Tibial nerve (tissue), 4 donors: ENCODE results near the gene PRSS38. TPM values are rescaled to one million over a fixed set of nuclear protein-coding genes. Genes with fewer than 3 reads are reported as not detected.
A peak's percentile ranks its signal among the peaks of the same experiment; 100 is the strongest.

Experiments
- DNase-seq, 2 donors: peaks; one replicate each; pipeline ENCODE4 v3.0.0-alpha.2; 2019; ENCODE audit warnings: low spot score in 2 of 2
- H3K27ac ChIP-seq, 4 donors: fragments of 200-600 bp; sonication (generic) in 3 of 4; one replicate each; pipeline ENCODE4 v1.5.1; 2017 to 2019; ENCODE audit warnings: mild to moderate bottlenecking in 1 of 4
- H3K27me3 ChIP-seq, 2 donors: fragments of 200-600 bp; sonication (generic) in 1 of 2; one replicate each; pipeline versions ENCODE4 v1.5.1 to v1.6.0; 2017 to 2019
- H3K36me3 ChIP-seq, 3 donors: fragments of 200-600 bp; sonication (generic); one replicate each; pipeline ENCODE4 v1.5.1; 2018 to 2019
- H3K4me1 ChIP-seq, 4 donors: fragments of 200-600 bp; sonication (generic) in 3 of 4; one replicate each; pipeline ENCODE4 v1.5.1; 2017 to 2019
- H3K4me3 ChIP-seq, 4 donors: fragments of 200-600 bp; sonication (generic) in 3 of 4; one replicate each; pipeline ENCODE4 v1.5.1; 2017 to 2019; ENCODE audit warnings: mild to moderate bottlenecking in 1 of 4, moderate library complexity in 1 of 4
- H3K9me3 ChIP-seq, 4 donors: fragments of 200-600 bp; sonication (generic) in 3 of 4; one replicate each; pipeline ENCODE4 v1.5.1; 2017 to 2019
- CTCF ChIP-seq, 5 experiments: fragments of 200-600 bp in 3 of 5; fragments of 450-650 bp in 2 of 5; sonication (generic) in 3 of 5; IDR thresholded peaks; one replicate each; pipeline ENCODE4 v1.5.1; 2016 to 2019; ENCODE audit warnings: antibody characterized with exemption in 5 of 5, mild to moderate bottlenecking in 3 of 5, moderate library complexity in 2 of 5
- EP300 ChIP-seq, 2 donors: sonication (generic); formaldehyde crosslinking; IDR thresholded peaks; one replicate each; pipeline ENCODE4 v1.6.1; 2017; ENCODE audit warnings: antibody characterized with exemption in 2 of 2, mild to moderate bottlenecking in 1 of 2
- POLR2A ChIP-seq, 2 donors: fragments of 450-650 bp; IDR thresholded peaks; one replicate each; pipeline ENCODE4 v1.6.1; 2017; ENCODE audit warnings: antibody characterized with exemption in 2 of 2, mild to moderate bottlenecking in 2 of 2, moderate library complexity in 2 of 2
- WGBS, 2 donors: methylation state at CpG; one replicate each; pipeline ENCODE4 v1.1.5; 2018; 5-methylcytosine and 5-hydroxymethylcytosine counted together
- total RNA-seq, 4 donors: library from RNA; depleted of rRNA; stranded (reverse); fragments of >200 nt; gene quantifications; one replicate each; pipeline ENCODE4 v1.1.0, GENCODE V29; 2016

Gene PRSS38
- total RNA-seq, 4 donors from 2014 or later: not detected

- no peaks in the 10 kb centered on the region for H3K36me3 ChIP-seq
- H3K9me3 ChIP-seq: no peaks in the 10 kb centered on the region
- peaks cover 2 to 11% of the 10 kb centered on the region in 2 donors for H3K27me3 ChIP-seq
- DNase-seq: peak; percentile 55 to 64
- WGBS, 2 donors: 18 to 21% methylated on average over 35 to 40 of the region's 40 CpGs
- H3K4me1 ChIP-seq: peaks cover 0 to 66% (median 21%) of the 10 kb centered on the region in 4 donors
- H3K4me3 ChIP-seq: peak overlapping the region; percentile 34 to 61 (median 52)
- H3K27ac ChIP-seq: peak overlapping the region; percentile 72 to 96 (median 91)
- no peak for TF ChIP-seq CTCF (IDR thresholded peaks at IDR 0.05)
- TF ChIP-seq POLR2A (IDR thresholded peaks at IDR 0.05): peak in 1 of 2 donors; percentile 15
- peak in 1 of 2 donors; percentile 60 for TF ChIP-seq EP300 (IDR thresholded peaks at IDR 0.05)
Observed at GRCh38 chr1:227887697-227888403, 72.4 kb downstream of the PRSS38 start.

- Histone ChIP-seq H3K9me3 (no peaks in the 10 kb centered on the region), H3K36me3 (no peaks in the 10 kb centered on the region), H3K27ac (peak overlapping the region; percentile 72 to 96 (median 91)), H3K4me1 (peaks cover 0 to 72% (median 21%) of the 10 kb centered on the region in 4 donors), H3K27me3 (peaks cover 2 to 11% of the 10 kb centered on the region in 2 donors), H3K4me3 (no peak overlapping the region)
- WGBS, 2 donors: 97 to 100% methylated on average over 6 of the region's 8 CpGs
- peak in 1 of 2 donors; percentile 11 for DNase-seq
- TF ChIP-seq POLR2A (IDR thresholded peaks at IDR 0.05) (no peak), CTCF (IDR thresholded peaks at IDR 0.05) (no peak), EP300 (IDR thresholded peaks at IDR 0.05) (no peak)
Observed at GRCh38 chr1:227888404-227889046, 73.0 kb downstream of the PRSS38 start.

GRCh38 chr1:227889047-227889862, 73.8 kb downstream of the PRSS38 start:
- H3K9me3 ChIP-seq: no peaks in the 10 kb centered on the region
- DNase-seq: peak in 1 of 2 donors; percentile 13
- peaks cover 0 to 72% (median 21%) of the 10 kb centered on the region in 4 donors for H3K4me1 ChIP-seq
- no peak for TF ChIP-seq POLR2A (IDR thresholded peaks at IDR 0.05)
- no peak for TF ChIP-seq CTCF (IDR thresholded peaks at IDR 0.05)
- no peak for TF ChIP-seq EP300 (IDR thresholded peaks at IDR 0.05)
- peaks cover 2 to 11% of the 10 kb centered on the region in 2 donors for H3K27me3 ChIP-seq
- 62 to 69% methylated on average over 13 to 14 of the region's 14 CpGs for WGBS, 2 donors
- H3K36me3 ChIP-seq: no peaks in the 10 kb centered on the region
- H3K4me3 ChIP-seq: no peak overlapping the region
- H3K27ac ChIP-seq: peak overlapping the region in 1 of 4 donors; percentile 93

DNA sequence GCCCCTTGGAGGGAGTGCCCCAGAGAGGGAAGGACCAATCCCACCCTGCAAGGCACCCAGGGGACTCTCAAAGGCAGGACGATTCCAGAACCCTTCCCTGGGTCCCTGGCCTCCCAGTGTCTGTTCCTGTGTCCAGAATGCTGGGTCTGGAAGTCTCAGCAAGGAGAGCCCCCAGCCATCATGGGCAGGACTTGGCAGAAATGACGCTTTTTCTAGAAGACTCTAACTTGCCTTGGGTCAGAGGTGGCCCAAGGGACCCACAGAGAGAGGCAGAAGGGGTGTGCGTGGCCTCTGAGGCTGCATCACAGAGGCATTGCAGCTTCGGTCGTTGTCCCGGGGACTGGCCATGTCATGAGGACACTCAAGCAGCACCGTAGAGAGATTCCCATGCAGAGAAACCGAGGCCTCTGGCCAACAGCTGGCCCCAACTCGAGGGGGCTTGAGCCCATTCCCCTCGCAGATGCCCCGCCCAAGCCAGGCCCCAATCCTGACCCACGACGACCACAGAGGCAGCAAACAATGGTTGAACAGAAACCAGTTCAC, 74.5 kb downstream of the PRSS38 start:
- Histone ChIP-seq H3K36me3 (no peaks in the 10 kb centered on the region), H3K9me3 (no peaks in the 10 kb centered on the region), H3K4me1 (peaks cover 0 to 72% (median 21%) of the 10 kb centered on the region in 4 donors), H3K4me3 (no peak overlapping the region), H3K27me3 (peaks cover 2 to 11% of the 10 kb centered on the region in 2 donors), H3K27ac (no peak overlapping the region)
- 72 to 83% methylated on average over 9 to 10 of the region's 13 CpGs for WGBS, 2 donors
- DNase-seq: peak in 1 of 2 donors; percentile 12
- TF ChIP-seq CTCF (IDR thresholded peaks at IDR 0.05) (no peak), POLR2A (IDR thresholded peaks at IDR 0.05) (no peak), EP300 (IDR thresholded peaks at IDR 0.05) (no peak)
